ENCODE measurements around the gene MYO1D. TPM values are rescaled to one million over a fixed set of nuclear protein-coding genes. Genes with fewer than 3 reads are reported as not detected.

Gene MYO1D
- total and polyA plus RNA-seq, 2 donors (not counting 3 experiments of a cell fraction or from before 2014, with no cell fraction given), result 37.8 to 85.5 TPM

DNA sequence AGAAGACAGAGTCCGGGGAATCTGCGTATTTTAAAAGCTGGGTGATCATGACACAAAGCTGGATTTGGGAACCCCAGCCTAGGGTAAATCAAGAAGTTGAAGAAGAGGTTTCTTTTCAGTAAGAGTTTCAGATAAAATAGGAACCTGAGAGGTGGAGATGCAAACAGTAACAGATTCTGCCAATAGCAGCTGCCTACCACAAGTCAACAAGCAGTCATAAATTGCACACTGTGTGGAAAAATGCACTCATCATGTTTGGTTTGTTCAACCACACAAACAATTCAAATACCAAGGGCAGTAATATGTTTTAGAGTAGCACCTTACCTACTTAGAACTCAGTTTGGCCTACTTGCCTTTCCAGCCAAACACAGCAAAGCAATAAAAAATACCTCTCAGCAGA lies 14.0 kb downstream of the MYO1D start:
- ChIA-PET CTCF (interaction anchor here (1.5 to 1.8 kb wide), 3 partner anchors 13 to 59 kb away, joined by 3 to 4 read pairs (median 4); partner anchors contain the start of gene MYO1D), POLR2A (no interaction called here)
- Histone ChIP-seq H3K36me3 (ENCODE audit: control insufficient read depth in 2 of 2, extremely low read depth in 1 of 2, insufficient read depth in 2 of 2, low read length in 2 of 2) (no peaks in the 10 kb centered on the region), H2AFZ (ENCODE audit: low read depth, low read length) (no peak overlapping the region), H3K79me2 (ENCODE audit: control insufficient read depth, insufficient read depth, low read length) (peaks cover 25% of the 10 kb centered on the region), H4K20me1 (replicated peaks; ENCODE audit: control insufficient read depth, extremely low read depth, insufficient read depth, low read length) (no peaks in the 10 kb centered on the region), H3K9me3 (replicated peaks; ENCODE audit: control insufficient read depth, insufficient read depth, low read length) (no peaks in the 10 kb centered on the region), H3K9ac (replicated peaks; ENCODE audit: extremely low read depth, insufficient read depth, low read length) (no peak overlapping the region), H3K4me1 (ENCODE audit: control insufficient read depth, extremely low read depth, insufficient read depth, low read length) (peaks cover 6% of the 10 kb centered on the region), H3K9me1 (replicated peaks; ENCODE audit: control insufficient read depth, extremely low read depth, insufficient read depth, low read length) (no peaks in the 10 kb centered on the region), H3K27ac (ENCODE audit: insufficient read depth, low read depth, low read length) (no peak overlapping the region), H3K4me3 (replicated peaks in 1 of 3; ENCODE audit: insufficient read depth in 1 of 3, low read depth in 1 of 3, low read length in 3 of 3) (no peak overlapping the region), H3K4me2 (ENCODE audit: insufficient read depth, low read length) (no peak overlapping the region), H3K27me3 (ENCODE audit: control insufficient read depth in 2 of 2, insufficient read depth in 2 of 2, low read length in 2 of 2) (no peaks in the 10 kb centered on the region)
- BruUV-seq (replicated peaks), result no TSS peak
- DNase-seq (ENCODE audit: low read depth, low spot score) (no peak), FAIRE-seq (no peak)
- TF ChIP-seq EZH2 (IDR thresholded peaks at IDR 0.05; ENCODE audit: borderline replicate concordance, low read depth, low read length, severe bottlenecking), result no peak
- no peak for TF ChIP-seq GATA2 (IDR thresholded peaks at IDR 0.05; ENCODE audit: insufficient read depth, insufficient read length, low read depth, low read length)
- dilution Hi-C loops (cut with MboI; ENCODE audit: extremely low pct_ligation_motif_present, low sequenced_read_pairs), result no loop called here
- intact Hi-C loops (cut with micrococcal nuclease), result no loop called here

DNA sequence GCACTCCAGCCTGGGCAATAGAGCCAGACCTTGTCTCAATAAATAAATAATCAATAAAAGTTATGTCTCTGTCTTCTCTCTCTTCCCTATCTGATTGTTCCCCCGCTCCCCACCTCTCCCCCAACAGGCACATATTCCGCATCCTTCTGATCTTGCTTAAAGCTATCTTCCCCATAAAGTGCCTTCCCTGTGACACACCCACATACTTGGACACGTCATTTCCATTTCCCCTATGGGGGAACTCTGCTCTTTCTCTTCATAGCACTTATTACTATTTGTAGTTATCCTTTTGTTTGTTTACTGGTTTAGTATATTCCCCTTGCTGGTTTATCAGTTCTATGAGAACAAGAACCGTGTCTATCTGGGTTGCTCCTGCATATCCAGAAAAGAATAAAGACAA lies 14.9 kb downstream of the MYO1D start:
- no peak for FAIRE-seq
- H4K20me1 ChIP-seq (replicated peaks; ENCODE audit: control insufficient read depth, extremely low read depth, insufficient read depth, low read length), result no peaks in the 10 kb centered on the region
- dilution Hi-C loops (cut with MboI; ENCODE audit: extremely low pct_ligation_motif_present, low sequenced_read_pairs), result no loop called here
- no peak for DNase-seq (ENCODE audit: low read depth, low spot score)
- intact Hi-C loops (cut with micrococcal nuclease), result no loop called here
- peaks cover 22% of the 10 kb centered on the region for H3K79me2 ChIP-seq (ENCODE audit: control insufficient read depth, insufficient read depth, low read length)
- H3K27me3 ChIP-seq (ENCODE audit: control insufficient read depth in 2 of 2, insufficient read depth in 2 of 2, low read length in 2 of 2), result no peaks in the 10 kb centered on the region
- H3K4me2 ChIP-seq (ENCODE audit: insufficient read depth, low read length), result no peak overlapping the region
- no peak overlapping the region for H3K9ac ChIP-seq (replicated peaks; ENCODE audit: extremely low read depth, insufficient read depth, low read length)
- no TSS peak for BruUV-seq (replicated peaks)
- no peak overlapping the region for H3K4me3 ChIP-seq (replicated peaks in 1 of 3; ENCODE audit: insufficient read depth in 1 of 3, low read depth in 1 of 3, low read length in 3 of 3)
- H3K9me3 ChIP-seq (replicated peaks; ENCODE audit: control insufficient read depth, insufficient read depth, low read length), result no peaks in the 10 kb centered on the region
- ChIA-PET POLR2A (no interaction called here), CTCF (interaction anchor here (1.0 to 3.8 kb wide), 4 partner anchors 15 to 74 kb away, joined by 3 to 28 read pairs (median 4); partner anchors contain the start of gene MYO1D)
- H3K4me1 ChIP-seq (ENCODE audit: control insufficient read depth, extremely low read depth, insufficient read depth, low read length), result peaks cover 6% of the 10 kb centered on the region
- H3K36me3 ChIP-seq (ENCODE audit: control insufficient read depth in 2 of 2, extremely low read depth in 1 of 2, insufficient read depth in 2 of 2, low read length in 2 of 2), result no peaks in the 10 kb centered on the region
- H3K27ac ChIP-seq (ENCODE audit: insufficient read depth, low read depth, low read length), result no peak overlapping the region
- H2AFZ ChIP-seq (ENCODE audit: low read depth, low read length), result no peak overlapping the region
- H3K9me1 ChIP-seq (replicated peaks; ENCODE audit: control insufficient read depth, extremely low read depth, insufficient read depth, low read length), result no peaks in the 10 kb centered on the region
- TF ChIP-seq EZH2 (IDR thresholded peaks at IDR 0.05; ENCODE audit: borderline replicate concordance, low read depth, low read length, severe bottlenecking), result no peak
